ENCODE results near the gene THBS3.

The THBS3 gene

GRCh38 chr1:155185783-155186066 is 22.0 kb downstream of the THBS3 start:
- TF ChIP-seq, protein P1, sequence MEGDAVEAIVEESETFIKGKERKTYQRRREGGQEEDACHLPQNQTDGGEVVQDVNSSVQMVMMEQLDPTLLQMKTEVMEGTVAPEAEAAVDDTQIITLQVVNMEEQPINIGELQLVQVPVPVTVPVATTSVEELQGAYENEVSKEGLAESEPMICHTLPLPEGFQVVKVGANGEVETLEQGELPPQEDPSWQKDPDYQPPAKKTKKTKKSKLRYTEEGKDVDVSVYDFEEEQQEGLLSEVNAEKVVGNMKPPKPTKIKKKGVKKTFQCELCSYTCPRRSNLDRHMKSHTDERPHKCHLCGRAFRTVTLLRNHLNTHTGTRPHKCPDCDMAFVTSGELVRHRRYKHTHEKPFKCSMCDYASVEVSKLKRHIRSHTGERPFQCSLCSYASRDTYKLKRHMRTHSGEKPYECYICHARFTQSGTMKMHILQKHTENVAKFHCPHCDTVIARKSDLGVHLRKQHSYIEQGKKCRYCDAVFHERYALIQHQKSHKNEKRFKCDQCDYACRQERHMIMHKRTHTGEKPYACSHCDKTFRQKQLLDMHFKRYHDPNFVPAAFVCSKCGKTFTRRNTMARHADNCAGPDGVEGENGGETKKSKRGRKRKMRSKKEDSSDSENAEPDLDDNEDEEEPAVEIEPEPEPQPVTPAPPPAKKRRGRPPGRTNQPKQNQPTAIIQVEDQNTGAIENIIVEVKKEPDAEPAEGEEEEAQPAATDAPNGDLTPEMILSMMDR (IDR thresholded peaks at IDR 0.05; ENCODE audit: low read depth, low read length) = no peak
- DNase-seq (ENCODE audit: extremely low read depth, low read depth) = no peak

DNA sequence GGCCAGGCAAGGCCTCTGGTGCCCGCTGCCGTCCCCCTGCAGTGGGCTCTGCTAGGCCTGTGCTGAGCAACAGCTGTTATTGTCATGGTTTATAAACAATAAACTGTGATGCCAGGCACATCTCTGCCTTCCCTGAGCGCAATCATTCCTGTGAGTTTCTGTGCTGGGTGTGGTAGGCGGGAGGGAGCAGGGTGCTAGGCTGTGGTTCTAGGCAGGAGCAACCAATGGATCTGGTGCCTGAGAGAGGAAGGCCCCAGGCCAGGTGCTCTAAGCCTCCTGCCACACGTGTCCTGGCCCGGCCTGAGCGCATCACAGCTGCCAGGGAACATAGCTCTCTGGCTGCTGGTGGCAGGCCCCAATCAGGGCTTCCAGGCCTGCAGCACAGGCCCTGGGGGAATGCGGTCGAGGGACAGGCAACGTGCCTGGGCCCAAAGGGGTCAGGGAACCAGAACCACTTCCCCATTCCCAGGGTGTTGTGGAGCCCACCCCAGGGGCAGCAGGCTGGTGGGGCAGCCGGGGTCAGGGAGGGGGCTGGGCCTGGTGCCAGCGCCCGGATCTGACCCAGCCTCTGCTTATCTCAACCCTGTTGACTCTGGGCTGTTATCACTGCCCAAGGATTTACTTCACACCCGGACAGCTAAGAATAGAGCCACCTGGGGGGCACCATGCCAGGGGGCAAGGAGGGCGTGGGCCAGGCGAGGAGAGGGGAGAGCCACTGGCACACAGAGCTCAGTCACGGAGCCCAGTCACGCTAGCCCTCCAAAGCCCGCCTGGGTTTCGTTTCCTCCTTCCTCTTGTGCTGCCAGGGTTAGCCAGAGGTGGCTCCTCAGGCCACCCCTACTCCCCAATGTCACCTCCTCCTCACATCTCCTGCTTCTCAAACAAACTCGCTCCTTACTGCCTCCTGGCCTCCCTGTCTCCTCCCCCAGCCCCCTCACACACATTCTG is 22.6 kb downstream of the THBS3 start:
- DNase-seq (ENCODE audit: extremely low read depth, low read depth) = no peak
- TF ChIP-seq, protein P1 (IDR thresholded peaks at IDR 0.05; ENCODE audit: low read depth, low read length) = no peak

GRCh38 chr1:155184351-155184811 is 23.3 kb downstream of the THBS3 start:
- no peak for DNase-seq (ENCODE audit: extremely low read depth, low read depth)
- TF ChIP-seq, protein P1 (IDR thresholded peaks at IDR 0.05; ENCODE audit: low read depth, low read length) = no peak

GRCh38 chr1:155183775-155184221 is 23.9 kb downstream of the THBS3 start:
- TF ChIP-seq, protein P1 (IDR thresholded peaks at IDR 0.05; ENCODE audit: low read depth, low read length) = no peak
- DNase-seq (ENCODE audit: extremely low read depth, low read depth) = no peak

- no peak for DNase-seq (ENCODE audit: extremely low read depth, low read depth)
- TF ChIP-seq, protein P1 (IDR thresholded peaks at IDR 0.05; ENCODE audit: low read depth, low read length) = no peak
Observed at GRCh38 chr1:155182052-155182550, 25.6 kb downstream of the THBS3 start.

- DNase-seq (ENCODE audit: extremely low read depth, low read depth) = no peak
- TF ChIP-seq, protein P1 (IDR thresholded peaks at IDR 0.05; ENCODE audit: low read depth, low read length) = no peak
Observed at GRCh38 chr1:155181371-155182051, 26.2 kb downstream of the THBS3 start.
